Tongue (tissue), 2 donors: ENCODE results near the gene TLE4. TPM values are rescaled to one million over a fixed set of nuclear protein-coding genes. Genes with fewer than 3 reads are reported as not detected.
"Not testable (repeated sequence)": the region's sequence is repeated elsewhere in the genome, so short reads cannot be mapped to it uniquely, and the experiment has no call there.

Experiments
- DNase-seq: peaks from one replicate; pipeline ENCODE4 v3.0.0-alpha.2; 2015
- total RNA-seq: library from RNA; depleted of rRNA; stranded (reverse); fragments of >200 nt; gene quantifications from one replicate; pipeline ENCODE4 v1.2.3, GENCODE V29; 2014

Gene TLE4
- total RNA-seq, 1 donor from 2014 or later, result 27.8 TPM

- DNase-seq, result no peak
Measured at GRCh38 chr9:79638806-79639205, 67.0 kb downstream of the TLE4 start.

GRCh38 chr9:79639354-79639753, 67.6 kb downstream of the TLE4 start:
- DNase-seq, result no peak

GRCh38 chr9:79640067-79640466, 68.3 kb downstream of the TLE4 start:
- not testable (repeated sequence) for DNase-seq

GRCh38 chr9:79641070-79641469, 69.3 kb downstream of the TLE4 start:
- DNase-seq, result no peak

GRCh38 chr9:79642671-79643070, 70.9 kb downstream of the TLE4 start:
- no peak for DNase-seq

GRCh38 chr9:79644048-79644447, 72.3 kb downstream of the TLE4 start:
- DNase-seq, result no peak

- DNase-seq, result no peak
Measured at GRCh38 chr9:79644601-79645000, 72.8 kb downstream of the TLE4 start.

- DNase-seq, result no peak
Measured at GRCh38 chr9:79645110-79645509, 73.3 kb downstream of the TLE4 start.

GRCh38 chr9:79646096-79646495, 74.3 kb downstream of the TLE4 start:
- no peak for DNase-seq

GRCh38 chr9:79651251-79651795, 79.6 kb downstream of the TLE4 start:
- DNase-seq, result no peak

GRCh38 chr9:79652598-79652997, 80.8 kb downstream of the TLE4 start:
- no peak for DNase-seq

GRCh38 chr9:79654591-79655382, 83.0 kb downstream of the TLE4 start:
- DNase-seq, result not testable (repeated sequence)

GRCh38 chr9:79655551-79655950, 83.8 kb downstream of the TLE4 start:
- DNase-seq, result no peak

- no peak for DNase-seq
Measured at GRCh38 chr9:79656169-79656568, 84.4 kb downstream of the TLE4 start.

GRCh38 chr9:79657891-79658290, 86.1 kb downstream of the TLE4 start:
- no peak for DNase-seq

GRCh38 chr9:79658926-79659325, 87.2 kb downstream of the TLE4 start:
- no peak for DNase-seq

- DNase-seq, result no peak
Measured at GRCh38 chr9:79660615-79661014, 88.8 kb downstream of the TLE4 start.

- DNase-seq, result no peak
Measured at GRCh38 chr9:79661279-79661678, 89.5 kb downstream of the TLE4 start.

GRCh38 chr9:79661886-79662536, 90.2 kb downstream of the TLE4 start:
- no peak for DNase-seq

GRCh38 chr9:79662537-79662956, 90.8 kb downstream of the TLE4 start:
- DNase-seq, result peak; percentile 62

GRCh38 chr9:79663300-79663699, 91.5 kb downstream of the TLE4 start:
- DNase-seq, result peak; percentile 22

GRCh38 chr9:79663878-79664277, 92.1 kb downstream of the TLE4 start:
- DNase-seq, result peak; percentile 77

GRCh38 chr9:79664375-79664831, 92.6 kb downstream of the TLE4 start:
- no peak for DNase-seq
